Left renal pelvis (tissue), 4 donors: ENCODE measurements around the gene IREB2. TPM values are rescaled to one million over a fixed set of nuclear protein-coding genes. Genes with fewer than 3 reads are reported as not detected.
"Not testable (repeated sequence)": the region's sequence is repeated elsewhere in the genome, so short reads cannot be mapped to it uniquely, and the experiment has no call there.

ENCODE experiments used
- DNase-seq, 4 donors: peaks; one replicate each; pipeline ENCODE4 v3.0.0-alpha.2; 2013; ENCODE audit warnings: low read depth in 4 of 4, low spot score in 3 of 4
- polyA plus RNA-seq, 4 donors: library from polyadenylated mRNA; unstranded; fragments of 120-200 nt; gene quantifications; one replicate each; pipeline ENCODE4 v1.2.1, GENCODE V29; 2013; ENCODE audit not compliant: insufficient read length in 4 of 4

IREB2 gene
- polyA plus RNA-seq: 10 to 100 TPM; 63.6 to 66.8 (median 65.6) TPM

- DNase-seq: peak; percentile 98 to 99 (median 98)
These were observed at the start of gene IREB2 for GRCh38 chr15:78437762-78438618. IREB2 (plus strand) TSS chr15:78438216; CDS start chr15:78438338, 122 bp downstream.

GRCh38 chr15:78388865-78389264 is 49.2 kb upstream of the IREB2 start:
- DNase-seq: no peak

- DNase-seq: peak in 2 of 4 donors; percentile 31 to 36
These were observed 48.7 kb upstream of the IREB2 start for GRCh38 chr15:78389322-78389721.

- DNase-seq: no peak
These were observed 48.3 kb upstream of the IREB2 start for GRCh38 chr15:78389738-78390137.

GRCh38 chr15:78390242-78390641 is 47.8 kb upstream of the IREB2 start:
- no peak for DNase-seq

GRCh38 chr15:78390826-78391225 is 47.2 kb upstream of the IREB2 start:
- no peak for DNase-seq

GRCh38 chr15:78391781-78392180 is 46.2 kb upstream of the IREB2 start:
- DNase-seq: no peak

GRCh38 chr15:78392430-78392829 is 45.6 kb upstream of the IREB2 start:
- DNase-seq: no peak

GRCh38 chr15:78393137-78393536 is 44.9 kb upstream of the IREB2 start:
- no peak for DNase-seq

GRCh38 chr15:78394026-78394425 is 44.0 kb upstream of the IREB2 start:
- no peak for DNase-seq

- no peak for DNase-seq
These were observed 42.9 kb upstream of the IREB2 start for GRCh38 chr15:78394981-78395616.

- DNase-seq: no peak
These were observed 41.7 kb upstream of the IREB2 start for GRCh38 chr15:78396186-78396814.

GRCh38 chr15:78396976-78397375 is 41.0 kb upstream of the IREB2 start:
- DNase-seq: no peak

GRCh38 chr15:78397382-78397781 is 40.6 kb upstream of the IREB2 start:
- no peak for DNase-seq

- no peak for DNase-seq
These were observed 39.8 kb upstream of the IREB2 start for GRCh38 chr15:78398076-78398825.

- no peak for DNase-seq
These were observed 38.9 kb upstream of the IREB2 start for GRCh38 chr15:78399091-78399490.

- DNase-seq: no peak
These were observed 35.9 kb upstream of the IREB2 start for GRCh38 chr15:78402061-78402610.

GRCh38 chr15:78404125-78404524 is 33.9 kb upstream of the IREB2 start:
- no peak for DNase-seq

- not testable (repeated sequence) for DNase-seq
These were observed 33.2 kb upstream of the IREB2 start for GRCh38 chr15:78404796-78405195.

GRCh38 chr15:78405336-78405924 is 32.6 kb upstream of the IREB2 start:
- DNase-seq: no peak
